GM15510 (cell line): Measurements from ENCODE around the gene PHEX.

Source experiments
- POLR2A ChIP-seq: IDR thresholded peaks from 3 replicates; pipeline ENCODE4 v1.6.1; 2011; ENCODE audit warnings: borderline replicate concordance; ENCODE audit not compliant: insufficient read length; ENCODE audit errors: extremely low read depth

Gene PHEX

GRCh38 chrX:22032084-22032483, at the start of gene PHEX:
TSS of gene PHEX (plus strand) at chrX:22032325. CDS start at chrX:22033006, 681 bp downstream.
- no peak for TF ChIP-seq POLR2A

GRCh38 chrX:21985332-21985777, 46.8 kb upstream of the PHEX start:
- no peak for TF ChIP-seq POLR2A

- no peak for TF ChIP-seq POLR2A
Measured at GRCh38 chrX:21986596-21986995, 45.5 kb upstream of the PHEX start.

GRCh38 chrX:21989384-21989783, 42.7 kb upstream of the PHEX start:
- no peak for TF ChIP-seq POLR2A

GRCh38 chrX:21990832-21991231, 41.3 kb upstream of the PHEX start:
- TF ChIP-seq POLR2A: no peak

GRCh38 chrX:21991504-21991903, 40.6 kb upstream of the PHEX start:
- TF ChIP-seq POLR2A: no peak

- TF ChIP-seq POLR2A: no peak
Measured at GRCh38 chrX:21993265-21993664, 38.9 kb upstream of the PHEX start.

GRCh38 chrX:21996872-21997455, 35.2 kb upstream of the PHEX start:
- no peak for TF ChIP-seq POLR2A

GRCh38 chrX:21998037-21998436, 34.1 kb upstream of the PHEX start:
- no peak for TF ChIP-seq POLR2A

- TF ChIP-seq POLR2A: no peak
Measured at GRCh38 chrX:22004866-22005265, 27.3 kb upstream of the PHEX start.

GRCh38 chrX:22012051-22012450, 20.1 kb upstream of the PHEX start:
- no peak for TF ChIP-seq POLR2A

- TF ChIP-seq POLR2A: no peak
Measured at GRCh38 chrX:22012931-22013330, 19.2 kb upstream of the PHEX start.

- no peak for TF ChIP-seq POLR2A
Measured at GRCh38 chrX:22015139-22015750, 16.9 kb upstream of the PHEX start.

GRCh38 chrX:22021751-22022324, 10.3 kb upstream of the PHEX start:
- no peak for TF ChIP-seq POLR2A

GRCh38 chrX:22024577-22024976, 7.5 kb upstream of the PHEX start:
- TF ChIP-seq POLR2A: no peak

GRCh38 chrX:22025751-22026150, 6.4 kb upstream of the PHEX start:
- no peak for TF ChIP-seq POLR2A
